Dermis blood vessel endothelial cell (primary cell): Measurements from ENCODE around the gene LMNB1. TPM values are rescaled to one million over a fixed set of nuclear protein-coding genes. Genes with fewer than 3 reads are reported as not detected.
A peak's percentile ranks its signal among the peaks of the same experiment; 100 is the strongest.
"Not testable (repeated sequence)": the region's sequence is repeated elsewhere in the genome, so short reads cannot be mapped to it uniquely, and the experiment has no call there.

Experiments used
- DNase-seq: peaks from one replicate; pipeline ENCODE4 v3.0.0; 2010
- total RNA-seq: library from RNA; depleted of rRNA; stranded (reverse); fragments of >200 nt; gene quantifications from 2 replicates; pipeline ENCODE4 v1.2.3, GENCODE V29; 2014

The LMNB1 gene
- total RNA-seq, 1 donor from 2014 or later, result 43.1 TPM

DNA sequence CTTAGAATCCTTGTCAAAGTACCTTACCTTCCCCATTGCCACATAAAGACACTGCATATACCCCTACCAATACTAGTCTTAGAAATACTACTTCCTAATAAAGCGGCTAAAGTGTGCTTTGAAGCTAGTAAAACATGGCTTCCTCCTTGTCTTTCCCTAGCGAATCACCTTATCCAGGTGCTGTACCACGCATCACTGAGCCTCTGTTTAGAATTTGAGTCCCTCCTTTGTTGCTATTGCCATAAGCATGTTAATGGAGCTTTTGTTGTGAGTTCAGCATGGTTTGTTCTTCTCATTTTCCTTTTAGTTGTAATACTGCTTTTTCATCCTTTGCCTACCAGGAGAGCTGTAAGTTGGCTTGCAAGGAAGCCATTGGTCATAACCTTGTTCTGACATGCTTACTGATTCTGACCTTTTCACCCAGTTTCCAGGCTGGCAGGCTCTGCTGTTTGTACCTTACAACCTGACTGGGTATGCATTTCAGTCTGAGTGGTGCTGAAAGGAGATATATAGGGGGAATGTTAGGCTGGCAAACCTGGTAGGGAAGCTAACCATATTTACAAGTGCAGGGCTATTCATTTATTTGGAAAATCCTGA, 49.8 kb downstream of the LMNB1 start:
- DNase-seq, result no peak

DNA sequence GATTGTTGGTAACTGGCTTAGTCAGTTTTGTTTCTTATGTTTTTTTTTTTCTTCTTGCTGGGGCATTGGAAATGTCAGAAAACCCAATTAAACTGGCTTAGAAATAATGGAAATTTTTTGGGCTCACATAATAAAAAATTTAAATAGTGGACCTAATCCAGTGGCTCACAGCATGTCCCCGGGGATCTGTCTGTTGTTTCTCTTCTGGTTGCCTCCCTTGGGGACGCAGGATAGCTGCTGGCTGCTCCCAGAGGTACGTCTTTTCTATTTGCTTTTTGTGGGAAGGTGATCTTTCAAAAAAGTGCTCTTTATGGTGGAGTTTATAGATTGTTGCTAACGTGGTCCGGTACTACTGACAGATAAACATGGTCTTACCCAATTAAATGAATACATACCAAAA, 52.2 kb downstream of the LMNB1 start:
- DNase-seq, result no peak

DNA sequence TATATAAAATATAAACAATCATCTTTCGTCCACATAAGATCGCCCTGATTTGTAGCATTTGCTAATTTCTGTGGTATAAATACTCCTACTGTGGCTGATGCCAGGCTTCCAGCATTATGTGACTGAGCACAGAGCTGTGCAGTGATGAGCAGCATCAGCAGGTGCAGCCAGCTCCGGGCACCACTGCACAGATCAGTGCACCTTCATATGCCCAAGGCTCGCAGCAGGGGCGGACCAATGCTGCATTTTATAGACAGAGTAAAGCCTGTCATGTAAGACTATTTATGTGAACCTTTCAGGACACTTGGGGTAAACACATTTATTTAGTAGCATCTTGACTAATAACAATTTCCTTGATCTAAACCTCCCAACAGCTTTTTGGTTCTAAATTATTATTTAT, 53.1 kb downstream of the LMNB1 start:
- no peak for DNase-seq

DNA sequence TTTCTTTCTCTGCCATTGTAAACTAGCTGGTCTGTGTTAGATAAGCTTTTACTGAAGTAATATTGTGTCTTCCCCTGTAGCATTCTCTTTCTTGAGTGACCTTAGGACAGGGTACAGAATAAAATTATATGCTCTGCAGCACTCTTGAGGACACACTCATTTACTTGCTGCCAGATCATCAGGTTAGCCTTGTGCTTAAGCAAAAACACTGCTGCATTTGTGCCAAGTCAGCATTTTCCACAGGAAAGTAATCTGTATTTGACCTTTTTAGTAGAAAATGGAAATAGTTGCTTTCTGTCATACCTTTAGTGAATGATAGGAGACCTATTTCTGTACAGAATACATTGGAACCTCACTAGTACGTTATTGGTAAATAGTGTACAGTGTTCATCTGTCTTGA, 54.2 kb downstream of the LMNB1 start:
- peak; percentile 13 for DNase-seq

DNA sequence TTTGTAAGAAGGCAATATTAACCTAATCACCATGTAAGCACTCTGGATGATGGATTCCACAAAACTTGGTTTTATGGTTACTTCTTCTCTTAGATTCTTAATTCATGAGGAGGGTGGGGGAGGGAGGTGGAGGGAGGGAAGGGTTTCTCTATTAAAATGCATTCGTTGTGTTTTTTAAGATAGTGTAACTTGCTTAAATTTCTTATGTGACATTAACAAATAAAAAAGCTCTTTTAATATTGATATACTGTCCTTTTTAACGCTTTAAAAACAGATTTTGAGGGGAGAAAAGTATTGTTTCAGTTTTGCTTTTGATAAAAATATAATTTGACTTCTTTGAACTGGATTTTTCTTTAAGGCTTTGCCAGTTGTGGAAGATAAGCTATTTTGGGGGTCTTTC, 59.8 kb downstream of the LMNB1 start:
- DNase-seq, result no peak

DNA sequence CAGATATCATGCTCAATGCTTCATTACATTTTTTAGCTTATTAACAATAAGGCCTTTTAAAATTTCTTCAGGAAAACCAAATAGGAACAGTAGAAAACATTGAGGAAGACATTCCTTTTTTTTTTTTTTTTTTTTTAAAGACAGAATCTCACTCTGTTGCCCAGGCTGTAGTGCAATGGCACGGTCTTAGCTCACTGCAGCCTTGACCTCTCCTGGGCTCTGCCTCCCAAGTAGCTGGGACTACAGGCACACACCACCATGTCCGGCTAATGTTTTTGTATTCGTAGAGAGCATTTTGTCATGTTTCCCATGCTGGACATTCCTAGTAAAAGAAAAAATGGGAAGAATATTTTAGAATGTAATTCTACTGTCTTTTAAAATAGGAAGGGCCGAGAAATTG, 60.3 kb downstream of the LMNB1 start:
- DNase-seq, result no peak

DNA sequence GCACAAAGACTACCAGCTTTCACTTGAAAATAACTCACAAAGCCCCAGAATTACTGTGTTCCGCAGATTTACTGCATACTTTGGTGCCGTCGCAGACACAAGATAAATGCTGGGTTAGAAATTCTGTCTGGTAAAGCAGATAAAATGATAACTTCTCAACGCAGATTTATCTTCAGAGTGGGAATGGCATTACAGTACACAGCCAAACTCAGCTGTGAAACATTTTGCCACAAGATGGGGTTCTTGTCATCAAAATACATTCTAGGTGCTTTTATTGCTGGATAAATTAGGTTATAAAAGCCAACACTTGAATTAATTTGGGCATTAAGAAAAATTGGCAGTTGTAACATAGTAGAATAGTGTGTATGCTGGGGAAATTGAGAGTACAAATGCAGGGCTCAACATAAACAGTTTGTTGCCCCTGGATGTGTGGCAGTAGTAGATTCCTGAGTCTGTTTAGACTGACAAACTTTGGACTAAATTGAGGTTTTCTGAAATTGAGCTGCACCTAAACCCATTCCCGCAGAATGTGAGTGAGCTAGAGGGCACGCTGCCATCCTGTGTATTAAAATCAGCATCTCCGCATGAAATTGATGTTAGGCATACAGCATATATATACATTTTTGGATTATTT, 61.1 kb downstream of the LMNB1 start:
- peak; percentile 67 for DNase-seq

DNA sequence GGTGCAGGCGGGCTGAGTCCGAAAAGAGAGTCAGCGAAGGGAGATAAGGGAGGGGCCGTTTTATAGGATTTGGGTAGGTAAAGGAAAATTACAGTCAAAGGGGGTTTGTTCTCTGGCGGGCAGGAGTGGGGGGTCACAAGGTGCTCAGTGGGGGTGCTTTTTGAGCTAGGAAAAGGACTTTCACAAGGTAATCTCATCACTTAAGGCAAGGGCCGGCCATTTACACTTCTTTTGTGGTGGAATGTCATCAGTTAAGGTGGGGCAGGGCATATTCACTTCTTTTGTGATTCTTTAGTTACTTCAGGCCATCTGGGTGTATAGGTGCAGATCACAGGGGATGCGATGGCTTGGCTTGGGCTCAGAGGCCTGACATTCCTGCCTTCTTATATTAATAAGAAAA, 62.5 kb downstream of the LMNB1 start:
- DNase-seq, result not testable (repeated sequence)

DNA sequence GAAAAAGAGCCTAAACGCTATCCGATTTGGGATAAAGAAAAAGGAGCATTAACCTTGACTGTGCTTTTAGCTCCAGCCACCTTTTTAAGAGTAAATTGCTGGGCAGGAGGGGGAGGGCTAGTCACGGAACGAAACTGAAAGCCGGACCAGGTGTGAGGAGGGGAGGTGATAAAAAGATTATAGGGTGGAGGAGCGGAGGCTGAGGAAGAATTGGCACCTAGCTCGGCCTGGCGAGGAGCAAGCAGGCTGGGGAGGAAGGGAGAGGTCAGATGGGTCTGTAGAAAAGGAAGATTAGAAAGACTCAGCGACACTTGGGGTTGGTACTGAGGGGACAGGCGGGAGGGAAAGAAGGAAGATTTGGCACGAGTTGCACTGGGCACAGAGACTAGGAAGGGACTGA, 66.4 kb downstream of the LMNB1 start:
- DNase-seq, result not testable (repeated sequence)

DNA sequence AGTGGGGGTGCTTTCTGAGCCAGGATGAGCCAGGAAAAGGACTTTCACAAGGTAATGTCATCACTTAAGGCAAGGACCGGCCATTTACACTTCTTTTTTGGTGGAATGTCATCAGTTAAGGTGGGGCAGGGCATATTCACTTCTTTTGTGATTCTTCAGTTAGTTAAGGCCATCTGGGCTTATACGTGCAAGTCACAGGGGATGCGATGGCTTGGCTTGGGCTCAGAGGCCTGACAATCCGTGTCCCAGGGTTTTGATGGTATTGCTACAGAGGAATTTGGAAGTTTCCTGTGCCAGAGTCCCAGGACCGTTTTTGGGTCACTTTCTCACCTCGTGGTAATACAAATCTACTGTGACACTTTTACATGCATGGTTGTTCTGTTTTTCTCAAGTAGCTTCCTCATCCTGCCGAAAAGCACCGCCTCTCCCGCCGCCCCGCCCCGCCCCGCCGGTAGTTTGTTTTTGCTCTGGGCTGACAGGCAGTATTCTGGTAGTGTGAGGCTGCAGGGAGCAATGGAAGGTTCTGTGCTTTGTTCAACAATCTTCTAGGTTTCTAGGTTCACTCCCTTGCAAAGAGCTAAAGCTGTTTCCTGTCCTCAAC, 68.6 kb downstream of the LMNB1 start:
- peak; percentile 40 for DNase-seq

DNA sequence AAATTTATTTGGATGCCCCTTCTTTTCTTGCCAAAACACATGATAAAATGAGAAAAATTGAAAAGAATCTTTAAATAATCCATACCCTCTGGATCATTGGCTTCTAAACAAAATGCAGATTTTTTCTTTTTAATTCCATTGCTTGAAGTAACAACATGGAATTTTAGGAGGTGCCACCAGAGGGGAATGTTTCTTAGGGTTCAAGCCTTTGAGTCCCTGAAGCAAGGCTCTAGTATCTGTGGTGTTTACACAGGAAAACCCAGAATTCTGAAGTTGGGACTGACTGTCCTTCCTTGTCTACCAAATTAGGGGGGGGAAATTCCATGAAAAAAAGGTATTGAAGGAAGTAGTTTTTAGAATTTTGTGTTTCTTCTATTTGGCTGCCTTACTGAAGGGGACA, 69.4 kb downstream of the LMNB1 start:
- peak; percentile 63 for DNase-seq

DNA sequence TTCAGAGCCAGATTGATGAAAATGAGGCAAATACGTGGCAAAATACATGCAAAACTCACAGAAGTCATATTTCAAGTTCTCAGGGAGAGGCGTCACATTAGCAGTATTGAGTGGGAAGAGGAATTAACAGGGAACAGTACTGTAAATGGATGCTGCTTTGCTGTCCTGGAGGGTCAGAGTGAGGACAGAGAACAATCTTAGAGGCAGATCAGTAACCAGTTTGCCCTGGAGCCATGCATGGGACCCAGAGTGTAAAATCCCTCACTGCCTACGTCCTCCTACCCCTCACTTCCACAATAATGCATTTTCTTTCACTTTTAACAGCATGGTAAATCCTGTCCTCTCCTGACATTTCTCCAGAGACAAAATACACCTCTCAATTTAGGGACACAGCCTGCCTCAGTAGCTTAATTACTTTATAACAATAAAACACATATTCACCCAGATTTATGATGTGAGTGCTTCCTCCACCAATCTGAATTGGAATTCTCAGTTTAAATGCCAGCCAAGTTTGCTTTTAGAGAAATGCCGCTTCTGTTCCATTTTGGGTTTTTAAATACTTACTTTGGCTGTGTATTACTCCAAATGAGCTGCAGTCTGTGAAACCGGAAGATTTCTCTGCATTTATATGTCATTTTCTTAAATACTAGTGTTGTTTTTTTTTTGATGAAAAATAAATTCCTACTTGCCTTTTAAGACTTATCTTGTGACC, 70.0 kb downstream of the LMNB1 start:
- DNase-seq, result peak; percentile 8

DNA sequence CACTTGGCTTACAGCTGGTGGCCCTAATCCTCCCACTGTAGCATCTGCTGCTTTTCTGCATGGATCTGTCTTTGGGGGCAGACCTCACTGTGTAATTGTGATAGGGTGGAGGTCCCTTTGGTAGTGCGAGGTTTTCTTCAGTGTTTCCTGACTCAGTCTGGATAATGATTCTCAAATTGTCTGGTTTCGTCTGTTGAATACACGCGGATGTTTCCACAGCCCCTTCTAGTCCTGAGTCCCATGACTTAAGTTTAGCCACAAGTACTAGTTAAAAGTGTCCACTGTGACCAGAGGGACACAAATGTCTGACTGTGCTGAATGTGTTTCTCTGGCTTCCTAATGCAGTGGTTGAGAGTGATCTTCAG, 70.5 kb downstream of the LMNB1 start:
- DNase-seq, result no peak

DNA sequence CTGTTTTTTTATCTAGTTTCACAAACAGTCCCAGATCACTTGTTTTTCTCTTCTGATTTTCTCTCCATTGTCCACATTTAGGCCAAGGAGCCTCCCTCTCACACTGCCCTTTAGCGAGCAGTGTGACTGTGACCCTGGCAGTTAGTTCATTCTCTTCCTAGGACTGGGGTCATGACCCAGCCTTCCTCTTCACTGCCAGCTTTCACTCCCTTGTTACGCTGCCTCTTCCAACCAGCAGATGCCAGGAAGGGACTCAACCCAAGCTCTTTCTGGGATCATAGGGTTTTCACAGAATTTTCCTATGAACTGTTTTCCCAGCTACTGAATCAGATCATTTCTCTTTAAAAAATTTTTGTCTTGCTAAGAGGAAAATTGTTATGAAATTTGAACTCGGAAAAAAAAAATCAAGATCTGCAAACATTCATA, 70.9 kb downstream of the LMNB1 start:
- peak; percentile 32 for DNase-seq

DNA sequence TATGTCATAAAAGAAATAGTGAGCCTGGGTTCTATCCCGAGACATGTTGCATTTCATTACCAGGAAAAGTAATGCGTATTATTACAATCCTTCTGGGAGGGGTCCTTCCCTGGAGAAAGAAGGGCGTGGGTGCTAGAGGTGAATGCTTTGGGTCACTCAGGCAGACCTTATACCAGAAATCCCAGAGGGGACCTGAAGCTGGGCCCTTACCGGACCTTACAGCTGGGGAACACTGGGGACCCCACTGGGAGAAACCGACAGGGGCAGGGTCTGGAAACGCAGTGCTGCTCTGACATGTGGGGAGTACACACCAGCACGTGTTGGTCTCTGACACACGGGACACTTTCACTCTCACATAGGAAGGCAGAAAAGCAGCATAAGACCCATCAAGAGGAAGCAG, 71.3 kb downstream of the LMNB1 start:
- DNase-seq, result no peak

DNA sequence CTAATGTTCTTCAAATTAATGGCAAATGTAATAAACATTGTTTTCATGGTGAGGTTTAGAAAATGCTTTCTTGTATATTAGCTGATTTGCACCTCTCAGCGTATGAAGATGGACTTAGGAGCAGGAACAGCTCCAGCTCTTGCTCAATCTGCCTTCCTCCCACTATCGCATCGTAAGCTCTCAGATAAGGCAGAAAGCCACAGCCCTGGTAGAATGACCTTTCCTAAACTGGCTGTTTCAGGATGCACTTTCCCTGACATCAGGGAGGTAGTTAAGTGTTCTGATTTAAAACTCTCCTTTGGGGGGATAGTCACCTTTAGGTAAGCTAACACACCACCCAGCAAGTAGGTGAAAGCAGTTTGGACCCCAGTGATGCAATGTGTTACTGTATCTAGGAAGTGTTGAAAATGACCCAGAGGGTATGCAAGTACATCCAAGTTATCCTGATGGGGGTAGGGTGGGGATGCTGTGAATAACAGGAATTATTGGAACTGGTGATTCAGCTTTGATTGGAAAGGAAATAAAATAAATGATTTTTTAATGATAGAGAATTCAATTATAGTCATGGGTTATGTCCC, 72.3 kb downstream of the LMNB1 start:
- no peak for DNase-seq

DNA sequence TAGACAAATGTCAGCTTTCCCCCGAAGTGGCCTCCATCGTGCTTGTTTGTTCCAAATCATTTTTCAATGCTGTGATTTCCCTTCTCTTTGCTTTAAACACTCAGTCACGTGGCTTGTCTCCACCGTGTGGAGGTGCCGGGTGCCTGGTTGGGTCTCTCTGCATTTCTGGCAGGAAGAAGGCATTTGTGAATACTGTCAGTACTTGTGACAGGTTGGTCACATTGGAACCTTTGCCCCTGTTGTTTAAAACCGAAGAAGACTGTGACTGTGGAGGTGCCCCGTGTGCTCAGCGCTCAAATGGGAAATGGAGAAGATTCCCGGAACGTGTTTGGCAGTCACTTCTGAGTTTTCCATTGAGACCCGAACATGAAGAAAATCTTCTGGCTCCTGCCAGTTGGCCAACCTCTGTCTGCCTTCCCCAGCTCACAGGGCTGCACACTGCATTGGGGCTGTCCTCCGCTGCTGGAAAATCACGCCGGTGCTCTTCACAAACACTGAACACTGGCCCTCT, 74.6 kb downstream of the LMNB1 start:
- no peak for DNase-seq

DNA sequence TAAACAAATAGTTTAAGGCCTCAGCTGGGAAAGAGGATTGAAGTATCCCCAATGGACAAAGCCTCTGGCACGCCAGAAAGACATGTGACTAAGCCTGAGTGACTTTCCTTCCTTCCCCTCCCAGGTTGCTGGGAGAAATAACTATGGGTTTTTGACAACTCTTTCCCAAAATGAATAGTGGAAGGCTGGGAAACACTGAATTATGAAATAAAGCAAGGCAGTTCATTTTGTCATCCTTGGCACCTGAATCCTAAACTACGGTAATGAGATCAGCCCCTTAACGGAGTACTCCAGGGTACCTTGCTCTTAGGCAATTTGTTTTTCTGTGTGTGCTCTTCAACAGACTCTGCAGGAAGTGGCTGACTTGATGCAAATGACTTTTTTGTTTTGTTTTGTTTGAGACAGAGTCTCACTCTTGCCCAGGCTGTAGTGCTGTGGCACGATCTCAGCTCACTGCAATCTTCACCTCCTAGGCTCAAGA, 75.2 kb downstream of the LMNB1 start:
- peak; percentile 73 for DNase-seq

DNA sequence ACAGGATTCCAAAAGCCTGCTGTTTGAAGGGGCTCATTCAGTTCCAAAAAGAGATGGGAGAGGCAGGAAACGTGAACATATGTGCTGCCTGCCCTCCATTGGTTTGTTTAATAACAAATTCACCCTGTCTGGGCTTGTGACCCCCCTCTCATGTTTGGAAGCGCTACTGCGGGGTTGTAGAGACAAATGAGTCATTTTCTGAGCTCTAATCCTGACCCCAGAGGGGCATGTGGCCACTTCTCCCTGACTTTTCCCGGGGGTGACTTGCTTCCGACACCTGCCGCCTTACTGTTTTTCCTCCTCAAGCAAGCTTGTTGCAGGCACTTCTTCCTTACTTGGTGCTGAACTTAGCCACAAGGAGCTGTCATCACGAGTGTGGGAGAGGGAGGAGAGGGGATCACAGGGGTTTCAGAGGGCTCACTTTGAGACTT, 75.9 kb downstream of the LMNB1 start:
- DNase-seq, result peak; percentile 49

DNA sequence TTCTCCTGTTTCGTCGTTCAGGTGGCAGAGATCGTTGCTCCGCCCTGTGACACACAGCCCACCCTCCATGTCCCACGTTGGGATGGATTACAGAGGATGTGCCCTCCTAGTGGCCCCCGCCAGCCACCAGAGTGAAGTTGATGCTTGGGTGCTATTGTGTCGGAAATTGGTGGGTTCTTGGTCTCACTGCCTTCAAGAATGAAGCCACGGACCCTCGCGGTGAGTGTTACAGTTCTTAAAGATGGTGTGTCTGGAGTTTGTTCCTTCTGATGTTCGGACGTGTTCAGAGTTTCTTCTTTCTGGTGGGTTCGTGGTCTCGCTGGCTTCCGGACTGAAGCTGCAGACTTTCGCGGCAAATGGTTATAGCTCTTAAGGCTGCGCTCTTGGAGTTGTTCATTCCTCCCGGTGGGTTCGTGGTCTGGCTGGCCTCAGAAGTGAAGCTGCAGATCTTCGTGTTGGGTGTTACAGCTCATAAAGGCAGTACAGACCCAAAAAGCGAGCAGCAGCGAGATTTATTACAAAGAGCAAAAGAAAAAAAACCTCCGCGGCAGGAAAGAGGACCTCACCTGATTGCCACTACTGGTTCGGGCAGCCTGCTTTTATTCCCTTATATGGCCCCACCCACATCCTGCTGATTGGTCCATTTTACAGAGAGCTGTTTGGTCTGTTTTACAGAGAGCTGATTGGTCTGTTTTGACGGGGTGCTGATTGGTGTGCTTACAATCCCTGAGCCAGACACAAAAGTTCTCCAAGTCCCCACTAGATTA, 76.8 kb downstream of the LMNB1 start:
- DNase-seq, result not testable (repeated sequence)

DNA sequence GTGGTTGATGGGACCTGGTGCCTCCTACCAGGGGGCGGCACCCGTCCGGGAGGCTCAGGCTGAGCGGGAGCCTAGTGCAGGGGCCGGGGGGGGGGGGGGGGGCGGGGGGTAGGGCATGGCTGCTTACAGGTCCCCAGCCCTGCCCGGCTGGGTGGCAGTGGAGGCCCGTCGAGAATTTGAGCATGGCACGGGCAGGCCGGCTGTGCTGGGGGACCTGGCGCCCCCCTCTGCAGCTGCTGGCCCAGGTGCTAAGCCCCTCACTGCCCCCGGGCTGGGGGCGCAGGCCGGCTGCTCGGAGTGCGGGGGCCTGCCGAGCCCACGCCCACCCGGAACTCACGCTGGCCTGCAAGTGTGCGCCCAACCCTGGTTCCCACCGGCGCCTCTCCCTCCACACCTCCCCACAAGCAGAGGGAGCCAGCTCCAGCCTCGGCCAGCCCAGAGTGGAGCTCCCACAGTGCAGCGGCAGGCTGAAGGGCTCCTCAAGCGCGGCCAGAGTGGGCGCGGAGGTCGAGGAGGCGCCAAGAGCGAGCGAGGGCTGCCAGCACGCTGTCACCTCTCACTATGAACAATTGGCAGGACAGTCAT, 77.7 kb downstream of the LMNB1 start:
- DNase-seq, result no peak

DNA sequence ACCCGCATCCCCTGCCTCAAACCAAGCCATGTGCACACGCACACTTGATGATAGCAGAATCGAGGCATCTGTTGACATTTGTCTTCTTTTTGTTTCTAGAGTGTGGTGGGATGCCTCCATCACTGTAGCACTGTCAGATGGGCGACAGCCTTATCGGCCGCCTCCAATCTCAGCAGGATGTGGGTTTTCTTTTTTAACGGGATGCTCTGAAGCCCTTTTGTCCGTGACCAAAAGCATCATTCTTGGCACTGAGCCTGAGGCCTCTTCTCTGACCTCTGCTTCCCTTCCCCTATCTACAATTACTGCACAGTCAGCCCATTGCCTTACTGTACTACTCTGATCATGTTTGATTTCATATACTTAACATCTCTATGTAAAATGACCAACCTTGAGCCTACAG, 78.3 kb downstream of the LMNB1 start:
- peak; percentile 44 for DNase-seq
